Progenitor cell of endocrine pancreas (in vitro differentiated cells): ENCODE data around the gene COG2. TPM values are rescaled to one million over a fixed set of nuclear protein-coding genes. Genes with fewer than 3 reads are reported as not detected.
A peak's percentile ranks its signal among the peaks of the same experiment; 100 is the strongest.

ENCODE experiments used
- DNase-seq: peaks from one replicate; pipeline ENCODE4 v3.0.0; 2021; ENCODE audit warnings: low spot score; ENCODE audit not compliant: unreplicated experiment
- H3K27ac Mint-ChIP-seq: 2 replicates; pipeline ENCODE4 v1.8.0; 2021; ENCODE audit warnings: mild to moderate bottlenecking, moderate library complexity, mixed read lengths
- H3K27me3 Mint-ChIP-seq: 2 replicates; pipeline ENCODE4 v1.8.0; 2021; ENCODE audit warnings: mixed read lengths
- H3K36me3 Mint-ChIP-seq: 2 replicates; pipeline ENCODE4 v1.8.0; 2022; ENCODE audit warnings: mixed read lengths; ENCODE audit not compliant: insufficient read depth
- H3K4me1 Mint-ChIP-seq: 2 replicates; pipeline ENCODE4 v1.8.0; 2021; ENCODE audit warnings: low read depth, mixed read lengths
- H3K4me3 Mint-ChIP-seq: 2 replicates; pipeline ENCODE4 v1.8.0; 2021; ENCODE audit warnings: low read depth, mild to moderate bottlenecking, moderate library complexity, mixed read lengths
- H3K9me3 Mint-ChIP-seq: 2 replicates; pipeline ENCODE4 v1.8.0; 2021; ENCODE audit warnings: low read depth, mixed read lengths
- CTCF ChIP-seq: fragments of 200-600 bp; sonication (generic); IDR thresholded peaks from one replicate; pipeline ENCODE4 v1.5.0; 2021; ENCODE audit warnings: antibody characterized with exemption, mild to moderate bottlenecking; ENCODE audit not compliant: unreplicated experiment
- total RNA-seq: library from RNA; stranded (reverse); gene quantifications from 2 replicates; pipeline ENCODE4 v1.2.1, GENCODE V29; 2021

COG2 gene
- total RNA-seq, 1 donor from 2014 or later: 45.2 TPM

DNA sequence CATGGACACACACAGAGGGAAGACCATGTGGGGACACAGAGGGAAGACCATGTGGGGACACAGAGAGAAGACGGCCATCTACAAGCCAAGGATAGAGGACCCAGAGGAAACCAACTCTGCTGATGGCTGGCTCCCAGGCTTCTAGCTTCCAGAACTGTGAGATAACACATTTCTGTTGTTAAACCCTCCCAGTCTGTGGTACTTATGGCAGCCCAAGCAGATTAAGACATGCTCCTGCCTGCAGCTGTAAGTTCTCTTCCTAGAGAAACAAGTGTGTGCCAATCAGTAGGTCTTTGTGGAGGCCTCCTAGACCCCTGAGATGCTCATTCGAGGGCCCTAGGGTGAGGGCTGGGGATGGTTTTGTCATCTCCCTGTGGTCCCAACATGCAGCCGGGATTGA, 69.0 kb downstream of the COG2 start:
- no peak for DNase-seq
- no peak for TF ChIP-seq CTCF
- Mint-ChIP-seq H3K4me1 (peaks cover 18% of the 10 kb centered on the region), H3K4me3 (no peak overlapping the region), H3K36me3 (no peaks in the 10 kb centered on the region), H3K9me3 (no peaks in the 10 kb centered on the region), H3K27ac (no peak overlapping the region), H3K27me3 (no peaks in the 10 kb centered on the region)

DNA sequence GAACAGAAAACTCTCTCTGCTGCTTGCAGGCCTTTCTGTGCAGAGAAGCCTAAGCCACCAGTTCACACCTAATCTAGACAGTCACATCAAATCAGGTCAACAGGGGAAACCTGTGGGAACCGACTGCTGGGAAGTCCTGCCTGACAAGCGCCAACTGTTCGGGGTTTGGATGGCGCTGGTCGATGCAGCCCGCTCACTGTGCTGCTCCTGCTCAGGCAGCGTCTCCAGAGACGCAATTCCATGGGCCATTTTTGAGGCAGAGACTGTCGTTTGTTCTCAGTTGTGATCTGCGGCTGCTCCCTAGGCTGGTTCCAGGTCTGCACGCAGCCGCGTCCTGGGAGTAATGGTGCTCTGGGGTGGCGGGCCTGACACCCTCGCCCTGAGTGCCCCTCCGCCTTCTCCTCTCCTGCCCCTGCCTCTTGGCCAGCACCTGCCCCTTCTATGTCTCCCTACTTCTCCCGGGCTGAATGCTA, 70.2 kb downstream of the COG2 start:
- H3K27me3 Mint-ChIP-seq: no peaks in the 10 kb centered on the region
- H3K27ac Mint-ChIP-seq: peak overlapping the region; percentile 20
- H3K4me3 Mint-ChIP-seq: no peak overlapping the region
- H3K9me3 Mint-ChIP-seq: peaks cover 5% of the 10 kb centered on the region
- DNase-seq: no peak
- TF ChIP-seq CTCF: no peak
- H3K36me3 Mint-ChIP-seq: peaks cover 2% of the 10 kb centered on the region
- H3K4me1 Mint-ChIP-seq: peaks cover 18% of the 10 kb centered on the region

DNA sequence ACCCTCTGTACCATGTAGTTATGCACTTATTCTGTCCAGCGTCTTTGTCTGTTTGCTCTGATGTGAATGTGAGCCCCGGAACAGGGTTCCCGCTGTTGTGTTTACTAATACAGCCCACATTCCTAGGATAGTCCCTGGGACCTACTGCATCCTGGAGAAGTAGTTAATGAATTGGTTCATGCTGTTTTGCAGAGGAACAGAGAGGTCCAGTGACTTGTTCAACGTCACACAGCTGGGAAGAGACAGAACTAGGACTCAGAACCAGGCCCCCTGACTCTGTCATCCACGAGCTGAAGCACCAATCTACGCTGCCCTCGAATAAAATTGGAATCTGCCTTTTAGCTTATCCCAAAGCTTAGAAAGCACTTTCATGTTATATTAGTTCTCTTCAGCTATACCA, 70.9 kb downstream of the COG2 start:
- Mint-ChIP-seq H3K9me3 (peaks cover 5% of the 10 kb centered on the region), H3K4me3 (no peak overlapping the region), H3K27me3 (no peaks in the 10 kb centered on the region), H3K27ac (peak overlapping the region; percentile 1), H3K4me1 (peaks cover 18% of the 10 kb centered on the region), H3K36me3 (peaks cover 2% of the 10 kb centered on the region)
- no peak for TF ChIP-seq CTCF
- no peak for DNase-seq

GRCh38 chr1:230713547-230713914, 71.2 kb downstream of the COG2 start:
- no peak for DNase-seq
- Mint-ChIP-seq H3K9me3 (peaks cover 5% of the 10 kb centered on the region), H3K4me1 (peaks cover 18% of the 10 kb centered on the region), H3K36me3 (peaks cover 2% of the 10 kb centered on the region), H3K27ac (peak overlapping the region; percentile 65), H3K4me3 (no peak overlapping the region), H3K27me3 (no peaks in the 10 kb centered on the region)
- TF ChIP-seq CTCF: no peak

DNA sequence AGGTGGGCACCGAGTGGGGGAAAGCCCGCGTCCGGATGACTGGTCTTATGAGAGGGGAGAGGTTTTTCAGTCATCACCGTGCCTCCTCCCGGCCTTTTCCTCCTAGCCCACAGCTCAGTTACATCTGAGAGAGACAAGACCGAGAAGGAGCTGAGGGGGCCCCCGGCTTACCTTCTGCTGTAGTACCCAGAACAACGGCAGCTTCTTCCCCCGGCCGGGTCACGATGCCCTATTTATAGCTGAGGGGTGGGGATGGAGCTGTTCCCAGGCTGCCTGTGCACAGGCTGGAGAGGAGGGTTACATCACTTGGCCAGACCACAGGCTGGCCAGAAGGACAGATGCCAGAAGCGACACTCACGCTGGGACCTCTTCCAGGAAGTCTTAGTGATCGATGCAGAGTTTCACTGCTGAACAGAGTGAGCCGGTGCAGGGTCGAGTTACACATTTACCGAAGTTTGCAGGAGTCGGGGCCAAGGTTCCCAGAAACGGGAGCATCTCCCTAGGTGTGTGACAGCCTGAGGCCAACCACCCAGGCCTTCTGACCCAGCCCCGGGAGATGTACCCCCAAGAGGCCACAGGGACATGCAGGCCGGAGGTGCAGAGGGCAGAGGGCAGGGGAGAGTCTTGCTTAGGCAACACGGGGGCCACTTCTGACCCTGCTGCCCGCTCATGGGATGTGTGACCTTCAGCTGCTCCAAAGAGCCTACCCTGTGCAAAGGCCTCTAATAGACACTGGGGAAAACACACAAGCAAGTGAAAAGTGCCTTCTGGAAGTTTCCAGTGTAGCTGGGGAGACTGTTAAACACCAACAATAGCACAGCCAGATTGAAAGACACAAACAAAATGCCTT, 71.9 kb downstream of the COG2 start, which contains the start of gene AGT:
AGT (minus strand) TSS at position 208 of the 850 bp plus-strand sequence. CDS start 3,299 bp downstream, outside the sequence.
- DNase-seq: no peak
- TF ChIP-seq CTCF: no peak
- H3K4me3 Mint-ChIP-seq: peak within 1 kb of the TSS; percentile 8
- H3K4me1 Mint-ChIP-seq: peaks cover 18% of the 10 kb centered on the region
- no peaks in the 10 kb centered on the region for H3K27me3 Mint-ChIP-seq
- H3K27ac Mint-ChIP-seq: peak within 1 kb of the TSS; percentile 65
- H3K9me3 Mint-ChIP-seq: peaks cover 5% of the 10 kb centered on the region
- peaks cover 2% of the 10 kb centered on the region for H3K36me3 Mint-ChIP-seq
